GM21528 (cell line): Measurements from ENCODE around the gene AFAP1L1.
"Not testable (repeated sequence)": the region's sequence is repeated elsewhere in the genome, so short reads cannot be mapped to it uniquely, and the experiment has no call there.

Experiments used
- ATAC-seq: cut with Tn5 transposase; IDR thresholded peaks from one replicate; pipeline ENCODE4 v1.9.1; 2021; ENCODE audit warnings: mild to moderate bottlenecking, moderate library complexity; ENCODE audit not compliant: unreplicated experiment, low FRiP score

The AFAP1L1 gene

GRCh38 chr5:149260761-149261160 lies 10.9 kb upstream of the AFAP1L1 start:
- no peak for ATAC-seq

GRCh38 chr5:149261246-149261645 lies 10.4 kb upstream of the AFAP1L1 start:
- no peak for ATAC-seq

- no peak for ATAC-seq
Measured at GRCh38 chr5:149262315-149262714, 9.3 kb upstream of the AFAP1L1 start.

- ATAC-seq, result no peak
Measured at GRCh38 chr5:149264439-149265067, 7.1 kb upstream of the AFAP1L1 start.

- ATAC-seq, result no peak
Measured at GRCh38 chr5:149265068-149265465, 6.6 kb upstream of the AFAP1L1 start.

GRCh38 chr5:149265597-149265996 lies 6.1 kb upstream of the AFAP1L1 start:
- no peak for ATAC-seq

GRCh38 chr5:149267241-149267973 lies 4.3 kb upstream of the AFAP1L1 start:
- ATAC-seq, result no peak

GRCh38 chr5:149268928-149269557 lies 2.6 kb upstream of the AFAP1L1 start:
- peak; percentile 62 for ATAC-seq

- no peak for ATAC-seq
Measured at GRCh38 chr5:149271195-149271715, 404 bp upstream of the AFAP1L1 start.

- ATAC-seq, result not testable (repeated sequence)
Measured at GRCh38 chr5:149272781-149273180, 1.1 kb downstream of the AFAP1L1 start.

GRCh38 chr5:149273237-149273636 lies 1.6 kb downstream of the AFAP1L1 start:
- no peak for ATAC-seq

GRCh38 chr5:149273950-149274349 lies 2.3 kb downstream of the AFAP1L1 start:
- ATAC-seq, result no peak

- no peak for ATAC-seq
Measured at GRCh38 chr5:149274939-149275338, 3.3 kb downstream of the AFAP1L1 start.

GRCh38 chr5:149277801-149278200 lies 6.1 kb downstream of the AFAP1L1 start:
- no peak for ATAC-seq

GRCh38 chr5:149278451-149279210 lies 7.0 kb downstream of the AFAP1L1 start:
- ATAC-seq, result no peak

GRCh38 chr5:149279661-149280060 lies 8.0 kb downstream of the AFAP1L1 start:
- ATAC-seq, result no peak

- ATAC-seq, result no peak
Measured at GRCh38 chr5:149280124-149280523, 8.5 kb downstream of the AFAP1L1 start.

- no peak for ATAC-seq
Measured at GRCh38 chr5:149280802-149281201, 9.1 kb downstream of the AFAP1L1 start.

- ATAC-seq, result no peak
Measured at GRCh38 chr5:149282027-149282965, 10.6 kb downstream of the AFAP1L1 start.

- no peak for ATAC-seq
Measured at GRCh38 chr5:149282966-149283332, 11.3 kb downstream of the AFAP1L1 start.
